HepG2 (cell line): ENCODE measurements around the gene CCDC124. TPM values are rescaled to one million over a fixed set of nuclear protein-coding genes. Genes with fewer than 3 reads are reported as not detected.

ENCODE experiments used
- DBP ChIP-seq: sonication (generic); formaldehyde crosslinking; IDR thresholded peaks from 2 replicates; pipeline ENCODE4 v1.4.0; 2020; ENCODE audit warnings: missing genetic modification reagents; ENCODE audit errors: not compliant biosample characterization
- EED ChIP-seq: sonication (generic); formaldehyde crosslinking; IDR thresholded peaks from 2 replicates; pipeline ENCODE4 v1.5.0; 2020; ENCODE audit warnings: mild to moderate bottlenecking, missing genetic modification reagents
- GZF1 ChIP-seq: sonication (generic); formaldehyde crosslinking; IDR thresholded peaks from 2 replicates; pipeline ENCODE4 v1.5.1; 2020; ENCODE audit warnings: mild to moderate bottlenecking, missing genetic modification reagents
- HES4 ChIP-seq: sonication (generic); formaldehyde crosslinking; IDR thresholded peaks from 2 replicates; pipeline ENCODE4 v1.9.0; 2021; ENCODE audit warnings: mild to moderate bottlenecking, missing genetic modification reagents, borderline replicate concordance
- HINFP ChIP-seq: sonication (generic); formaldehyde crosslinking; IDR thresholded peaks from 2 replicates; pipeline ENCODE4 v1.4.0; 2020; ENCODE audit warnings: low read depth, mild to moderate bottlenecking, missing genetic modification reagents
- KAT2B ChIP-seq: fragments of 150-350 bp; IDR thresholded peaks from 2 replicates; pipeline ENCODE4 v1.6.1; 2014; ENCODE audit warnings: low read depth, low read length, borderline replicate concordance
- NCOA5 ChIP-seq: sonication (generic); formaldehyde crosslinking; IDR thresholded peaks from 2 replicates; pipeline ENCODE4 v1.4.0; 2020; ENCODE audit warnings: missing genetic modification reagents
- NFE2L2 ChIP-seq: fragments of 150-350 bp; IDR thresholded peaks from 2 replicates; pipeline ENCODE4 v1.6.1; 2014; ENCODE audit warnings: low read length
- PAWR ChIP-seq: sonication (generic); formaldehyde crosslinking; IDR thresholded peaks from 2 replicates; pipeline ENCODE4 v1.4.0; 2020; ENCODE audit warnings: missing genetic modification reagents, mild to moderate bottlenecking, borderline replicate concordance
- SNAI1 ChIP-seq: sonication (generic); formaldehyde crosslinking; IDR thresholded peaks from 2 replicates; pipeline ENCODE4 v1.5.0; 2020; ENCODE audit warnings: mild to moderate bottlenecking, missing genetic modification reagents, borderline replicate concordance
- TGIF2 ChIP-seq: IDR thresholded peaks from 2 replicates; pipeline ENCODE4 v1.6.1; 2016; ENCODE audit warnings: control low read depth, missing compliant biosample characterization
- TRAFD1 ChIP-seq: sonication (generic); formaldehyde crosslinking; IDR thresholded peaks from 2 replicates; pipeline ENCODE4 v1.5.1; 2020; ENCODE audit warnings: missing genetic modification reagents, mild to moderate bottlenecking, borderline replicate concordance
- ZBTB1 ChIP-seq: sonication (generic); formaldehyde crosslinking; IDR thresholded peaks from 2 replicates; pipeline ENCODE4 v1.4.0; 2020; ENCODE audit warnings: missing genetic modification reagents, borderline replicate concordance
- ZBTB10 ChIP-seq: sonication (generic); formaldehyde crosslinking; IDR thresholded peaks from 2 replicates; pipeline ENCODE4 v1.4.0; 2020; ENCODE audit warnings: missing genetic modification reagents, borderline replicate concordance
- ZBTB26 ChIP-seq: IDR thresholded peaks from 2 replicates; pipeline ENCODE4 v1.6.1; 2016; ENCODE audit warnings: missing compliant biosample characterization, missing genetic modification reagents, borderline replicate concordance
- ZNF549 ChIP-seq: sonication (generic); formaldehyde crosslinking; IDR thresholded peaks from 2 replicates; pipeline ENCODE4 v1.5.0; 2020; ENCODE audit warnings: missing genetic modification reagents
- ZNF567 ChIP-seq: sonication (generic); formaldehyde crosslinking; IDR thresholded peaks from 2 replicates; pipeline ENCODE4 v1.8.1; 2023; ENCODE audit warnings: mild to moderate bottlenecking, missing genetic modification reagents, borderline replicate concordance
- ZNF740 ChIP-seq: sonication (generic); formaldehyde crosslinking; IDR thresholded peaks from 2 replicates; pipeline ENCODE4 v1.4.0; 2020; ENCODE audit warnings: missing genetic modification reagents
- polyA plus RNA-seq, 8 experiments: library from polyadenylated mRNA; depleted of rRNA in 3 of 8; stranded (reverse) in 7 of 8; unstranded in 1 of 8; fragments of >200 nt; fragmentation: Illumina TruSeq in 4 of 8; extraction: Trizol in 4 of 8; gene quantifications; 2 replicates each; pipeline versions ENCODE4 v1.2.1 to v1.2.3, GENCODE V29; 2011 to 2016; ENCODE audit warnings: low read depth in 4 of 8, missing spikeins in 1 of 8, mixed read lengths in 1 of 8; ENCODE audit not compliant: insufficient read depth in 1 of 8
- total RNA-seq, 5 experiments: library from RNA; depleted of rRNA; stranded (reverse); fragments of >200 nt; fragmentation: Illumina TruSeq; extraction: Trizol; gene quantifications; 2 replicates each; pipeline ENCODE4 v1.2.3, GENCODE V29; 2016; ENCODE audit warnings: low read depth in 1 of 5

The CCDC124 gene
- total and polyA plus RNA-seq, 2 of the 13 experiments (the other 11 are each of a cell fraction or from before 2014, with no cell fraction given), result 14.9 to 20.3 TPM

GRCh38 chr19:17932485-17933338 lies at the start of gene CCDC124 (continued):
- TF ChIP-seq ZBTB1 (no peak), NCOA5 (no peak), HINFP (peak; percentile 55; the same call in 1 of the 2 replicates), ZNF740 (CRISPR knock-in tag) (no peak), TGIF2 (no peak; the same call in 1 of the 2 replicates), KAT2B (no peak), HES4 (CRISPR knock-in tag) (no peak), TRAFD1 (no peak), ZNF567 (CRISPR knock-in tag) (no peak; the same call in 1 of the 2 replicates), EED (0 out of 2 replicates have a peak, but pooled peaks have one; percentile 57), NFE2L2 (no peak), DBP (CRISPR knock-in tag) (no peak), PAWR (no peak), GZF1 (no peak), ZBTB26 (CRISPR knock-in tag) (peak; percentile 56), ZBTB10 (CRISPR knock-in tag) (no peak), SNAI1 (CRISPR knock-in tag) (no peak), ZNF549 (CRISPR knock-in tag) (no peak)
